Ishikawa (cell line): ENCODE measurements around the gene DTYMK.

Source experiments
- EP300 ChIP-seq: IDR thresholded peaks from 2 replicates; pipeline ENCODE4 v1.6.1; 2012; ENCODE audit warnings: borderline replicate concordance
- RAD21 ChIP-seq: IDR thresholded peaks from 2 replicates; pipeline ENCODE4 v1.6.1; 2012; ENCODE audit warnings: low read depth
- TCF12 ChIP-seq: IDR thresholded peaks from 2 replicates; pipeline ENCODE4 v1.6.1; 2012; ENCODE audit warnings: low read depth
- TEAD4 ChIP-seq: IDR thresholded peaks from 2 replicates; pipeline ENCODE4 v1.6.1; 2012
- YY1 ChIP-seq: IDR thresholded peaks from 2 replicates; pipeline ENCODE4 v1.6.1; 2012; ENCODE audit warnings: low read depth
- TF ChIP-seq, protein P1 (sequence below): IDR thresholded peaks from 2 replicates; pipeline ENCODE4 v1.6.1; 2012; ENCODE audit warnings: low read depth, mild to moderate bottlenecking
- TF ChIP-seq, protein P2 (sequence below): IDR thresholded peaks from 2 replicates; pipeline ENCODE4 v1.6.1; 2012

- TF ChIP-seq YY1 (no peak), RAD21 (no peak), TEAD4 (no peak), TCF12 (no peak), EP300 (no peak)
- TF ChIP-seq, protein P1, sequence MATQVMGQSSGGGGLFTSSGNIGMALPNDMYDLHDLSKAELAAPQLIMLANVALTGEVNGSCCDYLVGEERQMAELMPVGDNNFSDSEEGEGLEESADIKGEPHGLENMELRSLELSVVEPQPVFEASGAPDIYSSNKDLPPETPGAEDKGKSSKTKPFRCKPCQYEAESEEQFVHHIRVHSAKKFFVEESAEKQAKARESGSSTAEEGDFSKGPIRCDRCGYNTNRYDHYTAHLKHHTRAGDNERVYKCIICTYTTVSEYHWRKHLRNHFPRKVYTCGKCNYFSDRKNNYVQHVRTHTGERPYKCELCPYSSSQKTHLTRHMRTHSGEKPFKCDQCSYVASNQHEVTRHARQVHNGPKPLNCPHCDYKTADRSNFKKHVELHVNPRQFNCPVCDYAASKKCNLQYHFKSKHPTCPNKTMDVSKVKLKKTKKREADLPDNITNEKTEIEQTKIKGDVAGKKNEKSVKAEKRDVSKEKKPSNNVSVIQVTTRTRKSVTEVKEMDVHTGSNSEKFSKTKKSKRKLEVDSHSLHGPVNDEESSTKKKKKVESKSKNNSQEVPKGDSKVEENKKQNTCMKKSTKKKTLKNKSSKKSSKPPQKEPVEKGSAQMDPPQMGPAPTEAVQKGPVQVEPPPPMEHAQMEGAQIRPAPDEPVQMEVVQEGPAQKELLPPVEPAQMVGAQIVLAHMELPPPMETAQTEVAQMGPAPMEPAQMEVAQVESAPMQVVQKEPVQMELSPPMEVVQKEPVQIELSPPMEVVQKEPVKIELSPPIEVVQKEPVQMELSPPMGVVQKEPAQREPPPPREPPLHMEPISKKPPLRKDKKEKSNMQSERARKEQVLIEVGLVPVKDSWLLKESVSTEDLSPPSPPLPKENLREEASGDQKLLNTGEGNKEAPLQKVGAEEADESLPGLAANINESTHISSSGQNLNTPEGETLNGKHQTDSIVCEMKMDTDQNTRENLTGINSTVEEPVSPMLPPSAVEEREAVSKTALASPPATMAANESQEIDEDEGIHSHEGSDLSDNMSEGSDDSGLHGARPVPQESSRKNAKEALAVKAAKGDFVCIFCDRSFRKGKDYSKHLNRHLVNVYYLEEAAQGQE, result no peak
- TF ChIP-seq, protein P2, sequence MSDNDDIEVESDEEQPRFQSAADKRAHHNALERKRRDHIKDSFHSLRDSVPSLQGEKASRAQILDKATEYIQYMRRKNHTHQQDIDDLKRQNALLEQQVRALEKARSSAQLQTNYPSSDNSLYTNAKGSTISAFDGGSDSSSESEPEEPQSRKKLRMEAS, result no peak
Observed at GRCh38 chr2:241695651-241696050, 9.0 kb upstream of the DTYMK start.
